MV-4-11 (cell line): ENCODE results near the gene PKD1L1.
"Not testable (repeated sequence)": the region's sequence is repeated elsewhere in the genome, so short reads cannot be mapped to it uniquely, and the experiment has no call there.

ENCODE experiments used
- DNase-seq: peaks from one replicate; lab custom pipeline; 2025; lab: John Stamatoyannopoulos, UW

The PKD1L1 gene

GRCh38 chr7:47937065-47937687, 11.1 kb downstream of the PKD1L1 start:
- DNase-seq, result peak; percentile 47

- no peak for DNase-seq
Observed at GRCh38 chr7:47936323-47936722, 11.9 kb downstream of the PKD1L1 start.

GRCh38 chr7:47935336-47935735, 12.9 kb downstream of the PKD1L1 start:
- DNase-seq, result no peak

GRCh38 chr7:47934831-47935230, 13.4 kb downstream of the PKD1L1 start:
- no peak for DNase-seq

- no peak for DNase-seq
Observed at GRCh38 chr7:47933215-47933614, 15.1 kb downstream of the PKD1L1 start.

- no peak for DNase-seq
Observed at GRCh38 chr7:47932466-47933037, 15.7 kb downstream of the PKD1L1 start.

- DNase-seq, result no peak
Observed at GRCh38 chr7:47932016-47932415, 16.2 kb downstream of the PKD1L1 start.

- no peak for DNase-seq
Observed at GRCh38 chr7:47931005-47932004, 17.0 kb downstream of the PKD1L1 start.

- DNase-seq, result no peak
Observed at GRCh38 chr7:47924266-47924665, 24.0 kb downstream of the PKD1L1 start.

GRCh38 chr7:47923081-47923875, 25.0 kb downstream of the PKD1L1 start:
- not testable (repeated sequence) for DNase-seq

- DNase-seq, result not testable (repeated sequence)
Observed at GRCh38 chr7:47916514-47916913, 31.8 kb downstream of the PKD1L1 start.

GRCh38 chr7:47915616-47915976, 32.7 kb downstream of the PKD1L1 start:
- no peak for DNase-seq

- no peak for DNase-seq
Observed at GRCh38 chr7:47914717-47915615, 33.3 kb downstream of the PKD1L1 start.

- no peak for DNase-seq
Observed at GRCh38 chr7:47912332-47912731, 35.9 kb downstream of the PKD1L1 start.

GRCh38 chr7:47908720-47909119, 39.5 kb downstream of the PKD1L1 start:
- DNase-seq, result no peak

- DNase-seq, result no peak
Observed at GRCh38 chr7:47907981-47908616, 40.2 kb downstream of the PKD1L1 start.

GRCh38 chr7:47906883-47907282, 41.4 kb downstream of the PKD1L1 start:
- no peak for DNase-seq

- no peak for DNase-seq
Observed at GRCh38 chr7:47905076-47905920, 43.0 kb downstream of the PKD1L1 start.

- DNase-seq, result no peak
Observed at GRCh38 chr7:47902013-47902412, 46.3 kb downstream of the PKD1L1 start.

GRCh38 chr7:47901542-47901941, 46.7 kb downstream of the PKD1L1 start:
- no peak for DNase-seq
